Mesothelial cell of epicardium (in vitro differentiated cells): ENCODE data around the gene ALK. TPM values are rescaled to one million over a fixed set of nuclear protein-coding genes. Genes with fewer than 3 reads are reported as not detected.

ENCODE experiments used
- DNase-seq, 2 experiments: peaks; one replicate each; pipeline ENCODE4 v3.0.0; 2021; ENCODE audit warnings: low spot score in 2 of 2; ENCODE audit not compliant: unreplicated experiment in 2 of 2
- H3K27ac Mint-ChIP-seq: 2 replicates; pipeline ENCODE4 v1.8.0; 2021; ENCODE audit warnings: mixed read lengths
- H3K27me3 Mint-ChIP-seq: 2 replicates; pipeline ENCODE4 v1.8.0; 2021; ENCODE audit warnings: low read depth, mixed read lengths
- H3K36me3 Mint-ChIP-seq: 2 replicates; pipeline ENCODE4 v1.8.0; 2021; ENCODE audit warnings: mixed read lengths
- H3K4me1 Mint-ChIP-seq: 2 replicates; pipeline ENCODE4 v1.8.0; 2021; ENCODE audit warnings: mixed read lengths
- H3K4me3 Mint-ChIP-seq: 2 replicates; pipeline ENCODE4 v1.8.0; 2021; ENCODE audit warnings: mild to moderate bottlenecking, moderate library complexity, mixed read lengths
- H3K9me3 Mint-ChIP-seq: 2 replicates; pipeline ENCODE4 v1.8.0; 2021; ENCODE audit warnings: mixed read lengths
- CTCF ChIP-seq: fragments of 200-600 bp; sonication (generic); IDR thresholded peaks from one replicate; pipeline ENCODE4 v1.5.0; 2021; ENCODE audit warnings: antibody characterized with exemption; ENCODE audit not compliant: unreplicated experiment
- total RNA-seq: library from RNA; stranded (reverse); gene quantifications from 3 replicates; pipeline ENCODE4 v1.2.1, GENCODE V29; 2021

Gene ALK
- total RNA-seq, 1 donor from 2014 or later = 0.13 TPM

- Mint-ChIP-seq H3K36me3 (no peaks in the 10 kb centered on the region), H3K27ac (no peak overlapping the region)
Measured at GRCh38 chr2:29456429-29456828, 465.0 kb downstream of the ALK start.

GRCh38 chr2:29455200-29455860 is 466.1 kb downstream of the ALK start:
- Mint-ChIP-seq H3K4me3 (no peak overlapping the region), H3K4me1 (peaks cover 3% of the 10 kb centered on the region), H3K27ac (no peak overlapping the region), H3K27me3 (no peaks in the 10 kb centered on the region), H3K9me3 (no peaks in the 10 kb centered on the region), H3K36me3 (no peaks in the 10 kb centered on the region)
- no peak for TF ChIP-seq CTCF
- DNase-seq = no peak

More at GRCh38 chr2:29456429-29456828, 465.0 kb downstream of the ALK start:
- Mint-ChIP-seq H3K9me3 (no peaks in the 10 kb centered on the region), H3K4me3 (no peak overlapping the region), H3K4me1 (peaks cover 3% of the 10 kb centered on the region), H3K27me3 (no peaks in the 10 kb centered on the region)
- no peak for TF ChIP-seq CTCF
- DNase-seq = no peak

GRCh38 chr2:29452036-29452435 is 469.4 kb downstream of the ALK start:
- Mint-ChIP-seq H3K27ac (no peak overlapping the region), H3K4me3 (no peak overlapping the region), H3K9me3 (no peaks in the 10 kb centered on the region), H3K27me3 (no peaks in the 10 kb centered on the region), H3K36me3 (no peaks in the 10 kb centered on the region), H3K4me1 (no peaks in the 10 kb centered on the region)
- no peak for TF ChIP-seq CTCF
- no peak for DNase-seq

GRCh38 chr2:29450596-29451222 is 470.7 kb downstream of the ALK start:
- Mint-ChIP-seq H3K27ac (no peak overlapping the region), H3K9me3 (no peaks in the 10 kb centered on the region), H3K36me3 (no peaks in the 10 kb centered on the region), H3K4me3 (no peak overlapping the region), H3K27me3 (no peaks in the 10 kb centered on the region), H3K4me1 (no peaks in the 10 kb centered on the region)
- no peak for DNase-seq
- no peak for TF ChIP-seq CTCF

- H3K27me3 Mint-ChIP-seq = no peaks in the 10 kb centered on the region
- DNase-seq = no peak
- no peak overlapping the region for H3K4me3 Mint-ChIP-seq
- no peak for TF ChIP-seq CTCF
- H3K9me3 Mint-ChIP-seq = no peaks in the 10 kb centered on the region
- H3K4me1 Mint-ChIP-seq = no peaks in the 10 kb centered on the region
- no peaks in the 10 kb centered on the region for H3K36me3 Mint-ChIP-seq
- no peak overlapping the region for H3K27ac Mint-ChIP-seq
Measured at GRCh38 chr2:29449499-29449898, 471.9 kb downstream of the ALK start.
